Nephron (organoid): ENCODE results near the gene SPIRE2.

ENCODE experiments used
- H3K27ac Mint-ChIP-seq, 3 experiments: 2 replicates each; pipeline ENCODE4 v1.8.0; 2020; ENCODE audit warnings: mixed read lengths in 3 of 3, mild to moderate bottlenecking in 2 of 3, moderate library complexity in 1 of 3
- H3K27me3 Mint-ChIP-seq: 2 replicates; pipeline ENCODE4 v1.8.0; 2021; ENCODE audit warnings: low read depth, mild to moderate bottlenecking, moderate library complexity, mixed read lengths
- H3K36me3 Mint-ChIP-seq: 2 replicates; pipeline ENCODE4 v1.8.0; 2020; ENCODE audit warnings: low read depth, mixed read lengths
- H3K4me1 Mint-ChIP-seq: 2 replicates; pipeline ENCODE4 v1.8.0; 2020; ENCODE audit warnings: mixed read lengths
- H3K4me3 Mint-ChIP-seq, 3 experiments: 2 replicates each; pipeline ENCODE4 v1.8.0; 2020; ENCODE audit warnings: mild to moderate bottlenecking in 3 of 3, mixed read lengths in 3 of 3, moderate library complexity in 2 of 3
- H3K9me3 Mint-ChIP-seq: 2 replicates; pipeline ENCODE4 v1.8.0; 2020; ENCODE audit warnings: mixed read lengths
- TF ChIP-seq, protein P1 (sequence below), 3 experiments: fragments of 200-600 bp; sonication (generic); IDR thresholded peaks; one replicate each; pipeline ENCODE4 v1.5.0; 2021; ENCODE audit warnings: antibody characterized with exemption in 3 of 3; ENCODE audit not compliant: unreplicated experiment in 3 of 3

Gene SPIRE2

GRCh38 chr16:89880477-89881367, 52.4 kb downstream of the SPIRE2 start:
- Mint-ChIP-seq H3K4me3 (no peak overlapping the region), H3K36me3 (peaks cover 49% of the 10 kb centered on the region), H3K27ac (no peak overlapping the region), H3K27me3 (peaks cover 4% of the 10 kb centered on the region), H3K9me3 (no peaks in the 10 kb centered on the region), H3K4me1 (no peaks in the 10 kb centered on the region)
- TF ChIP-seq, protein P1, sequence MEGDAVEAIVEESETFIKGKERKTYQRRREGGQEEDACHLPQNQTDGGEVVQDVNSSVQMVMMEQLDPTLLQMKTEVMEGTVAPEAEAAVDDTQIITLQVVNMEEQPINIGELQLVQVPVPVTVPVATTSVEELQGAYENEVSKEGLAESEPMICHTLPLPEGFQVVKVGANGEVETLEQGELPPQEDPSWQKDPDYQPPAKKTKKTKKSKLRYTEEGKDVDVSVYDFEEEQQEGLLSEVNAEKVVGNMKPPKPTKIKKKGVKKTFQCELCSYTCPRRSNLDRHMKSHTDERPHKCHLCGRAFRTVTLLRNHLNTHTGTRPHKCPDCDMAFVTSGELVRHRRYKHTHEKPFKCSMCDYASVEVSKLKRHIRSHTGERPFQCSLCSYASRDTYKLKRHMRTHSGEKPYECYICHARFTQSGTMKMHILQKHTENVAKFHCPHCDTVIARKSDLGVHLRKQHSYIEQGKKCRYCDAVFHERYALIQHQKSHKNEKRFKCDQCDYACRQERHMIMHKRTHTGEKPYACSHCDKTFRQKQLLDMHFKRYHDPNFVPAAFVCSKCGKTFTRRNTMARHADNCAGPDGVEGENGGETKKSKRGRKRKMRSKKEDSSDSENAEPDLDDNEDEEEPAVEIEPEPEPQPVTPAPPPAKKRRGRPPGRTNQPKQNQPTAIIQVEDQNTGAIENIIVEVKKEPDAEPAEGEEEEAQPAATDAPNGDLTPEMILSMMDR (IDR thresholded peaks at IDR 0.05; ENCODE audit: unreplicated experiment in 3 of 3) = no peak

DNA sequence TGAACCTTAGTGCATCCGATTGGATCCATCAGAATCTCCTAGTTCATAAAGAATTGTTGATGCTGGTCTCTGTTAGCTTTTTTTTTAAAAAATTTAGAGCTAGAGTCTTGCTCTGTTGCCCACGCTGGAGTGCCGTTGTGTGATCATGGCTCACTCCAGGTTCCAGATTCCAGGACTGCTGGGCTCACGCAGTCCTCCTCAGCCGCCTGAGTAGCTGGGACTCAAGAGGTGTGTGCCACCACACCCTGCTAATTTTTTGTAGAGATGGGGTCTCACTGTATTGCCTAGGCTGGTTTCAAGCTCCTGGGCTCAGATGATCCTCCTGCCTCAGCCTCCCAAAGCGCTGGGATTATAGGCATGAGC, 53.1 kb downstream of the SPIRE2 start:
- H3K9me3 Mint-ChIP-seq = no peaks in the 10 kb centered on the region
- peaks cover 4% of the 10 kb centered on the region for H3K27me3 Mint-ChIP-seq
- H3K4me1 Mint-ChIP-seq = no peaks in the 10 kb centered on the region
- peaks cover 49% of the 10 kb centered on the region for H3K36me3 Mint-ChIP-seq
- TF ChIP-seq, protein P1 (IDR thresholded peaks at IDR 0.05; ENCODE audit: unreplicated experiment in 3 of 3) = no peak
- H3K27ac Mint-ChIP-seq = no peak overlapping the region
- H3K4me3 Mint-ChIP-seq = no peak overlapping the region

DNA sequence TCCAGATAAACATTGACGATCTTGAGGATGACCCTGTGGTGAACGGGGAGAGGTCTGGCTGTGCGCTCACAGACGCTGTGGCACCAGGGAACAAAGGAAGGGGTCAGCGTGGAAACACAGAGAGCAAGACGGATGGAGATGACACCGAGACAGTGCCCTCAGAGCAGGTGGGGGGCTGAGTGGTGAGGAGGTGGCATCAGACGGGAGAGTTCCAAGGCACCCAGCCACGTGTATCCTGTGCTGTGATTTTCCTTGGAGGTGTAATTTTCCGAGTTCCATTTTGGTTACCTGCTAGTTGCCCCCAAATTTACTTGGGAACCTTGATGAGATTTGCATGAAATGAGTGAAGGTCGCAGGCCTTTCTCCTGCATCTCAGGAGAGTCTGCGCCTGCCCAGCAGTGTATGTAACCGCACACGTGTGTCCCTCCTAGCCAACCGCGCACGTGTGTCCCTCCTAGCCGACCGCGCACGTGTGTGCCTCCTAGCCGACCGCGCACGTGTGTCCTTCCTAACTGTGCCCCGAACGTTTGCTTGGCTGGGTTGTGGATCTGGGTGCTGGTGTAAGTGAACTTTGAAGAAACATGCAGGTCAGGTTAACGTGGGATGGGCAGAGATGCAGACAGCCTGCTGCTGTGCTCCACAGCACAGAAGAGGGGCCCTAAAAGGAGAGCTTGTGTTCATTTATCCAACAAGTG, 55.2 kb downstream of the SPIRE2 start:
- peaks cover 57% of the 10 kb centered on the region for H3K36me3 Mint-ChIP-seq
- no peak overlapping the region for H3K27ac Mint-ChIP-seq
- peaks cover 4% of the 10 kb centered on the region for H3K27me3 Mint-ChIP-seq
- no peaks in the 10 kb centered on the region for H3K9me3 Mint-ChIP-seq
- TF ChIP-seq, protein P1 (IDR thresholded peaks at IDR 0.05; ENCODE audit: unreplicated experiment in 3 of 3) = no peak
- no peak overlapping the region for H3K4me3 Mint-ChIP-seq
- no peaks in the 10 kb centered on the region for H3K4me1 Mint-ChIP-seq

- Mint-ChIP-seq H3K27ac (no peak overlapping the region), H3K4me1 (no peaks in the 10 kb centered on the region), H3K27me3 (peaks cover 4% of the 10 kb centered on the region), H3K4me3 (no peak overlapping the region), H3K9me3 (no peaks in the 10 kb centered on the region), H3K36me3 (peaks cover 56% of the 10 kb centered on the region)
- TF ChIP-seq, protein P1 (IDR thresholded peaks at IDR 0.05; ENCODE audit: unreplicated experiment in 3 of 3) = no peak
These were observed 55.8 kb downstream of the SPIRE2 start for GRCh38 chr16:89884041-89884421.

- Mint-ChIP-seq H3K36me3 (peaks cover 67% of the 10 kb centered on the region), H3K27me3 (peaks cover 4% of the 10 kb centered on the region), H3K9me3 (no peaks in the 10 kb centered on the region), H3K27ac (no peak overlapping the region), H3K4me3 (no peak overlapping the region), H3K4me1 (no peaks in the 10 kb centered on the region)
- TF ChIP-seq, protein P1 (IDR thresholded peaks at IDR 0.05; ENCODE audit: unreplicated experiment in 3 of 3) = no peak
These were observed 59.0 kb downstream of the SPIRE2 start for GRCh38 chr16:89887243-89887642.
